Adrenal gland (tissue), 12 donors: ENCODE results near the gene MAN1A2. TPM values are rescaled to one million over a fixed set of nuclear protein-coding genes. Genes with fewer than 3 reads are reported as not detected.

Experiments
- DNase-seq, 7 donors: peaks; one replicate each; pipeline ENCODE4 v3.0.0-alpha.2; 2019 to 2020
- H3K27ac ChIP-seq, 5 donors: fragments of 200-600 bp; sonication (generic) in 4 of 5; 1 replicate in 3 of 5; 2 replicates in 2 of 5; pipeline versions ENCODE4 v1.5.1 to v1.8.0; 2016 to 2020; ENCODE audit warnings: mild to moderate bottlenecking in 1 of 5
- H3K27me3 ChIP-seq: fragments of 200-600 bp; 2 replicates; pipeline ENCODE4 v1.8.0; 2021
- H3K36me3 ChIP-seq, 2 donors: fragments of 200-600 bp; replicated peaks in 1 of 2; 1 replicate in 1 of 2; 2 replicates in 1 of 2; pipeline versions ENCODE4 v1.5.1 to v1.8.0; 2018 to 2022
- H3K4me1 ChIP-seq, 2 donors: fragments of 200-600 bp; replicated peaks in 1 of 2; 1 replicate in 1 of 2; 2 replicates in 1 of 2; pipeline versions ENCODE4 v1.5.1 to v1.8.0; 2018 to 2021
- H3K4me3 ChIP-seq, 4 donors: fragments of 200-600 bp; sonication (generic) in 3 of 4; one replicate each; pipeline ENCODE4 v1.5.1; 2016 to 2018
- H3K9me3 ChIP-seq, 3 donors: fragments of 200-600 bp; sonication (generic) in 1 of 3; replicated peaks in 1 of 3; 1 replicate in 2 of 3; 2 replicates in 1 of 3; pipeline versions ENCODE4 v1.5.1 to v1.8.0; 2016 to 2021
- POLR2A ChIP-seq, 2 donors: fragments of 450-650 bp; IDR thresholded peaks; one replicate each; pipeline ENCODE4 v1.6.1; 2017; ENCODE audit warnings: antibody characterized with exemption in 2 of 2, mild to moderate bottlenecking in 2 of 2, moderate library complexity in 1 of 2
- WGBS, 4 donors: extraction: QIAGEN DNeasy Blood & Tissue Kit in 2 of 4; methylation state at CpG; one replicate each; pipeline versions ENCODE4 v1.1.5 to v1.1.7; 2013 to 2017; 5-methylcytosine and 5-hydroxymethylcytosine counted together
- intact Hi-C, 2 donors: fragments of 100-400 bp; cut with DNase I; formaldehyde crosslinking; loops; one replicate each; pipeline versions ENCODE4 v1.14.1 to v1.15.0; 2022 to 2023
- polyA plus RNA-seq, 3 donors: library from polyadenylated mRNA; stranded (reverse); fragments of 200-250 nt in 2 of 3; fragments of 350-450 nt in 1 of 3; fragmentation: Illumina TruSeq in 1 of 3; extraction: RNeasy Lipid Tissue Mini Kit (QIAGEN cat#74804) in 1 of 3; gene quantifications; one replicate each; pipeline ENCODE4 v1.2.3, GENCODE V29; 2013 to 2014
- total RNA-seq, 9 donors: library from RNA; depleted of rRNA in 4 of 9; stranded (reverse); fragments of >200 nt in 4 of 9; fragments of 120-200 nt in 1 of 9; fragmentation: NEBNext Ultra II Directional in 1 of 9; extraction: Animal tissue kit (Norgen Biotek cat#: 25700) in 1 of 9; gene quantifications; one replicate each; pipeline versions ENCODE4 v1.1.0 to v1.2.4, GENCODE V29; 2013 to 2023
- TF ChIP-seq, protein P1 (sequence below), 6 experiments: fragments of 450-650 bp in 4 of 6; fragments of 200-600 bp in 2 of 6; sonication (generic) in 1 of 6; IDR thresholded peaks; 1 replicate in 5 of 6; 2 replicates in 1 of 6; pipeline versions ENCODE4 v1.5.1 to v1.8.0; 2016 to 2021; ENCODE audit warnings: antibody characterized with exemption in 6 of 6, mild to moderate bottlenecking in 2 of 6, moderate library complexity in 1 of 6
- donor health status: healthy with polysubstance abuse.
- donor health status: Bipolar disorder and iron deficiency.
- donor health status: DM: yes; HTN: yes; CAD: no.
- donor health status: DM: no; HTN: no; CAD: no.
- donor health status: DM: no; HTN: no; CAD: no.
- donor health status: DM: yes; HTN: yes; CAD: no.

Gene MAN1A2
- total and polyA plus RNA-seq, 12 donors = 4.4 to 45.2 (median 34.1) TPM

- no peaks in the 10 kb centered on the region for H3K36me3 ChIP-seq
- peak overlapping the region in 3 of 4 donors; percentile 75 to 97 (median 95) for H3K4me3 ChIP-seq
- H3K4me1 ChIP-seq = peaks cover 5 to 46% of the 10 kb centered on the region in 2 donors
- peak in 1 of 7 donors; percentile 17 for DNase-seq
- peak overlapping the region in 4 of 5 donors; percentile 93 to 99 (median 98) for H3K27ac ChIP-seq
- TF ChIP-seq POLR2A (IDR thresholded peaks at IDR 0.05) = no peak
- TF ChIP-seq, protein P1, sequence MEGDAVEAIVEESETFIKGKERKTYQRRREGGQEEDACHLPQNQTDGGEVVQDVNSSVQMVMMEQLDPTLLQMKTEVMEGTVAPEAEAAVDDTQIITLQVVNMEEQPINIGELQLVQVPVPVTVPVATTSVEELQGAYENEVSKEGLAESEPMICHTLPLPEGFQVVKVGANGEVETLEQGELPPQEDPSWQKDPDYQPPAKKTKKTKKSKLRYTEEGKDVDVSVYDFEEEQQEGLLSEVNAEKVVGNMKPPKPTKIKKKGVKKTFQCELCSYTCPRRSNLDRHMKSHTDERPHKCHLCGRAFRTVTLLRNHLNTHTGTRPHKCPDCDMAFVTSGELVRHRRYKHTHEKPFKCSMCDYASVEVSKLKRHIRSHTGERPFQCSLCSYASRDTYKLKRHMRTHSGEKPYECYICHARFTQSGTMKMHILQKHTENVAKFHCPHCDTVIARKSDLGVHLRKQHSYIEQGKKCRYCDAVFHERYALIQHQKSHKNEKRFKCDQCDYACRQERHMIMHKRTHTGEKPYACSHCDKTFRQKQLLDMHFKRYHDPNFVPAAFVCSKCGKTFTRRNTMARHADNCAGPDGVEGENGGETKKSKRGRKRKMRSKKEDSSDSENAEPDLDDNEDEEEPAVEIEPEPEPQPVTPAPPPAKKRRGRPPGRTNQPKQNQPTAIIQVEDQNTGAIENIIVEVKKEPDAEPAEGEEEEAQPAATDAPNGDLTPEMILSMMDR (IDR thresholded peaks at IDR 0.05) = no peak
- intact Hi-C loops = no loop called here
- H3K27me3 ChIP-seq = no peaks in the 10 kb centered on the region
- 47 to 55% (median 48%) methylated on average over 8 of the region's 8 CpGs for WGBS, 4 donors
- no peaks in the 10 kb centered on the region for H3K9me3 ChIP-seq
These were observed 1.7 kb upstream of the MAN1A2 start for GRCh38 chr1:117365350-117366176.

DNA sequence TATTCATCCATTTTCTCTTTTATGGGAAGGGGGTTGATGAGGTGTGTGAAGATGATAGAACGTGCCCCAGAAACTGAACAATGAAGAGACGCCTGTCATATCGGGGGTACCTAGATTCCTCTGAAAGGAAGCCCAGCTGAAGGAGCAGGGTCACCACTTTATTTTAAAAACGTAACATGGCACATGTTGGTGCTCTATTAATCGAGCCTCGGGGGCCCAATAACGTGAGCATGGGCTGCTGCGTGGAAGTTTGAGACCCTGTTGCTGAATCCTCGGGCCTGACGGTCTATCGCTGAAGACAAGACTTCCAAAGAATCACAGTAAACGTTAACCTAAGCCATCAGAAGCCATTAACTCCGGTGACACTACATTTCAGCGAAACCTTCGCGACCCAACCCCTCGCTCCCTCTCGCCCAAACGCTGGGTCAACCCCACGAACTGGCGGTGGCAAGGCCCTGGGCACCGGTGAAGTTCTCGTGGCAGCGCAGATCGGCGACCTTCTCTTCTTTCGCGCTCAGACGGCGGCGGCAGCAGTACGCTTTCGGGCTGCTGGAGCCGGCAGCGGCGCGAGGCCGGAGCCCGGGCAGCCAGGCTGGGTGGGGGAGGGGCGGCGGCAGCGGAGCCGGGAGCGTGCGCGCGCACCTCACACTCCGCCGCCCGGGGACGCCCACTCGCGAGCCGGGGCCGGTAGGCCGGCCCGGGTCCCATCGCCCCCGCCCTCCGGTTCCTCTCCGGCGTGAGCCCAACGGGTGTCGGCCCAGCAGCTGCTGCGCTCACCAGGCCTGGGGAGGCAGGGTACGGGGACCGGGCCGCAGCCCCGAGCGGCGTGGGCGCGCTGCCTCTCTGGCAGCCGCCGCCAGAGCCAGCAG lies 838 bp upstream of the MAN1A2 start:
- Histone ChIP-seq H3K36me3 (no peaks in the 10 kb centered on the region), H3K27ac (peak overlapping the region; percentile 80 to 99 (median 97)), H3K4me3 (peak overlapping the region; percentile 39 to 97 (median 85)), H3K9me3 (no peaks in the 10 kb centered on the region), H3K27me3 (no peaks in the 10 kb centered on the region), H3K4me1 (peaks cover 5 to 54% of the 10 kb centered on the region in 2 donors)
- no peak for TF ChIP-seq POLR2A (IDR thresholded peaks at IDR 0.05)
- TF ChIP-seq, protein P1 (IDR thresholded peaks at IDR 0.05) = peak in 2 of 6 experiments; percentile 10
- intact Hi-C loops = no loop called here
- 1 to 3% (median 1%) methylated on average over 16 to 75 of the region's 75 CpGs for WGBS, 4 donors
- peak; percentile 78 to 93 (median 89) for DNase-seq

- TF ChIP-seq, protein P1 (IDR thresholded peaks at IDR 0.05) = no peak
- no peak for TF ChIP-seq POLR2A (IDR thresholded peaks at IDR 0.05)
- WGBS, 4 donors = 5 to 8% (median 7%) methylated on average over 19 of the region's 19 CpGs
- Histone ChIP-seq H3K27ac (peak overlapping the region in 1 of 5 donors; percentile 98), H3K36me3 (no peaks in the 10 kb centered on the region), H3K4me3 (peak overlapping the region in 3 of 4 donors; percentile 39 to 97 (median 95)), H3K27me3 (no peaks in the 10 kb centered on the region), H3K9me3 (no peaks in the 10 kb centered on the region), H3K4me1 (peaks cover 5 to 63% of the 10 kb centered on the region in 2 donors)
- intact Hi-C loops = no loop called here
- no peak for DNase-seq
These were observed 1.2 kb downstream of the MAN1A2 start for GRCh38 chr1:117368116-117369108.
